Measurements from ENCODE around the gene STK32B. TPM values are rescaled to one million over a fixed set of nuclear protein-coding genes. Genes with fewer than 3 reads are reported as not detected.
"Not testable (repeated sequence)": the region's sequence is repeated elsewhere in the genome, so short reads cannot be mapped to it uniquely, and the experiment has no call there.

Gene STK32B
- total RNA-seq, 2 donors from 2014 or later = not detected

DNA sequence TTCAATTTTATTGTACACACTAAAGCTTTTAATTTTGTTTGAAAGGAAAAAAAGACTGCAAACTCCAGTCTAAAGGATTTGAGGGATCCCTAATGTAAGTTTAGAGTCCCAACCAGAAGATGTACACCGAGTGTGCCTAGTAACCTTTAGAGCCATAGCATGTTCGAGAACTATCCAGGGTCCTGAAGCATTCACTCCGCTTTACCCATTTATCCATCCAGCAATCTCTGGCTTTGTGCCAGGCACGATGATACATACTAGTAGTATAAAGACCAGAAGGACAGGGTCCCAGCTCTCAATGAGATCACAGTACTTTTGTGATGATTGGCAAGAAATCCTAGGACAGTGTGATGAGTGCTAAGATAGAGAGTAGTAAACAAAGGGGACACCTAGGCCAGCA is 168.7 kb downstream of the STK32B start:
- H3K36me3 Mint-ChIP-seq = peaks cover 0 to 23% of the 10 kb centered on the region in 2 donors
- no peak overlapping the region for H3K27ac Mint-ChIP-seq
- ATAC-seq = no peak
- DNase-seq (ENCODE audit: low spot score in 2 of 2) = no peak
- H3K9me3 Mint-ChIP-seq = peaks cover 25 to 29% of the 10 kb centered on the region in 2 donors

DNA sequence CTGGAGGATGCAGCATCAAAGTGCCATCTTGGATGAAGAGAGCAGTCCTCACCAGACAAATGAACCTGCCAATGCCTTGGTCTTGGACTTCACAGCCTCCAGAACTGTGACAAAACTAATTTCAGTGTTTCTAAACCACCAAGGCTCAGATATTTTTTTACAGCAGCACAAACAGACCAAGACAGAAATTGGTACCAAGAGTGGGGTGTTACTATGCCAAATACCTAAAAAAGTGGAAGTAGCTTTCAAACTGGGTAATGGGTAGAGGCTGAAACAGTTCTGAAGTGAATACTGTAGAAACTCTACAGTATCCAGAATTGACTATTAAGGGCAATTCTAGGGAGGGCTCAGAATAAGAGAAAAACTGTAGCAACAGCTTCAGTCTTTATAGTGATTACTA is 170.8 kb downstream of the STK32B start:
- ATAC-seq (no peak), DNase-seq (ENCODE audit: low spot score in 2 of 2) (no peak)
- peaks cover 0 to 23% of the 10 kb centered on the region in 2 donors for H3K36me3 Mint-ChIP-seq
- peaks cover 25 to 29% of the 10 kb centered on the region in 2 donors for H3K9me3 Mint-ChIP-seq
- H3K27ac Mint-ChIP-seq = no peak overlapping the region

DNA sequence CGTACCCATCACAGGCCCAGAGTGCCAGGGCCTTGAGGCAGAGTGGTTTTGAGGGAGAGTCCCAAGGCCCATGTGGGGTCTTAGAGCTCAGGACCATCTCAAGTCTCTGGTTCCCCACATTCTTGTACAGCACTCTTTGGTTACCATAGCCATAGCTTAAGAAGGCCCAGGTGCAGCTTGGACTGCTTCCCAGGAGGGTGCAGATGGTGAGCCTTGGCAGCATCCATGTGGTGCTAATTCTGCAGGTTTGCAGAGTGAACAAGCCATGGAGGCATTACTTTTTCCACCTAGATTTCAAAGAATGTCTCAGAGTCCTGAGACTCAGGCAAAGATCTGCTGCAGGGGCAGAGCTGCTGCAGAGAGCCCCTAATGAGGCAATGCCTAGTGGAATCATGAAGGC is 171.7 kb downstream of the STK32B start:
- H3K36me3 Mint-ChIP-seq = peaks cover 0 to 23% of the 10 kb centered on the region in 2 donors
- DNase-seq (ENCODE audit: low spot score in 2 of 2) (no peak), ATAC-seq (no peak)
- peaks cover 25 to 29% of the 10 kb centered on the region in 2 donors for H3K9me3 Mint-ChIP-seq
- no peak overlapping the region for H3K27ac Mint-ChIP-seq

DNA sequence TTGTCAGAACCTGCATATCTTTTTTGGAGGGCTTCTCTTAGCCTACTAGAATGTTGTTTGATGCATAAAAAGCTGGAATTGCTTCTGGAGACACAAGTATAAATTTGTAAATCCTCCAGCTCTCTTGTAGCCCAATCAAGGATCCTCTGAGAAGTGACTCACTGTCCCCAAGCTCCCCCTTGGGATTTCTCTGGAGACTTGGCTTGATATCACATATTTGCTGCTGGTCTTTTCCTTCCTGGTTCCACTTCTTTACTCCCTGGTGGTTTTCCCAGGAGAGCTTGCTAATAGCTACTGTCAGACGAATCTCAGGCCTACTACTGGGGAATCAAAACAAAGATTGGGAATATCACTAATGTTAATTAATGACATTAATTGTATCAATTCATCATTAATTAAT is 173.1 kb downstream of the STK32B start:
- no peak overlapping the region for H3K27ac Mint-ChIP-seq
- H3K9me3 Mint-ChIP-seq = peaks cover 25 to 29% of the 10 kb centered on the region in 2 donors
- H3K36me3 Mint-ChIP-seq = peaks cover 0 to 23% of the 10 kb centered on the region in 2 donors
- no peak for ATAC-seq
- no peak for DNase-seq (ENCODE audit: low spot score in 2 of 2)

DNA sequence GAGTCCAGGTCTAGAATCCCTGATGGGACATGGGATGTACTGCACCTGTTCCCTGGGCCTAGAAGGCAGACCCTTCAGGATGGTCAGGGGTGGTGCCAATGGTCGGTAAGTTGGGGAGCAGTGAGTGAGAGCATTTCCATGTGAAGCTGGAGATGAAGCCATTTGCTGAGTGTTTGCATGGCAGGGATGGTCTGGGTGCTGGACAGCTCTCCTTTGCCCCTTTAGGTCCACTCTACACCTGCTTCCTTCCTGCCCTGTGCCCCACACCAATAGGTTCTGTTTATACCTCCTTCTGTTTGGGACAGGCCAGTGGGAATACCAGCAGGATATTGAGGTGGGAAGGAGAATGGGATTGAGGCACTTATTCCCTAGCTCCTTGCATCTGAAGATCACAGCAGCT is 181.3 kb downstream of the STK32B start:
- peaks cover 10 to 15% of the 10 kb centered on the region in 2 donors for H3K9me3 Mint-ChIP-seq
- H3K36me3 Mint-ChIP-seq = no peaks in the 10 kb centered on the region

DNA sequence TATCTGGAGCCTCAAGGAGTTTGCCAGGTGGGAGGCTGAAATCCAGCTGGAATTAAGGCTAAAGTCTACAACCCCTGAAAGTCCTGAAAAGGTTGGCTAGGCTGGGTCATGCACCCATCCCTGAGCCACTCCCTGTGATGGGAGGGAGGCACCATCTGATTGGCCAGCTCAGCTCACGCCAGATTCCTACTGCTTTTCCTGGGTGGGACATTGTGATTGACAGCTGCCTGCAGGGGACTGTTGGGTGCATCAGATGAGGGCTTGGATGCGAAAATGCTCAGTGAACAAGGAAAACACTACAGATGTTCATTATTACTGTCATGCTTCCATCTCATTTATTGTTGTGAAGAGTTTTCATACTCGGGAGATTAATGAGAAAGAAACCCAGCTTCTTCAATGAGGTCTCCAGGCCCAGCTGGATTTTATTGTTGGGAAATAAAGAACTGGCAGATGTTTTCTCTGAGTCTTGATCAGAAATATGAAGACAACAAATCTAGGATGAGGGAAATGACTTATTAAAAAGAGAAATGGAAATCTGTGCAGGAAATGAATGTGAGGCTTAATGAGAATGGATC is 185.9 kb downstream of the STK32B start:
- Mint-ChIP-seq H3K36me3 (no peaks in the 10 kb centered on the region), H3K9me3 (peaks cover 6 to 9% of the 10 kb centered on the region in 2 donors), H3K27ac (no peak overlapping the region)
- no peak for ATAC-seq
- DNase-seq (ENCODE audit: low spot score in 2 of 2) = no peak

More for the DNA sequence above, 181.3 kb downstream of the STK32B start:
- no peak overlapping the region for H3K27ac Mint-ChIP-seq
- DNase-seq (ENCODE audit: low spot score in 2 of 2) (no peak), ATAC-seq (no peak)

DNA sequence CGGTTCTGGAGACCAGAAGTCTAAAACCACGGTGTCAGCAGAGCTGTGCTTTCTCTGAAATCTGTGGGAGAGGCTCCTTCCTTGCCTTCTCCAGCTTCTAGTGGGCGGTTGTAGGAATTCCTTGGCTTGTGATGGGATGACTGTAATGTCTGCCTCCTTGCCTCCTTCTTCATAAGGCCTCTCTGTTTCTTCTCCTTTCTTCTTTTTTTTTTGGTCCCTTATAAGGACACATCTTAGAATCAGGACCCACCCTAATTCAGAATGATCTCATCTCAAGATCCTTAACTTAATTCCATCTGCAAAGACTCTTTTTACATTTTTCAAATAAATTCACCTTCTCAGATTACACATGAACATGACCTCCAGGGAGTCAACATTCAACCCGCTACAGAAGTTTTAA is 186.9 kb downstream of the STK32B start:
- no peak for ATAC-seq
- no peak for DNase-seq (ENCODE audit: low spot score in 2 of 2)
- no peak overlapping the region for H3K27ac Mint-ChIP-seq
- peaks cover 4% of the 10 kb centered on the region in 2 donors for H3K9me3 Mint-ChIP-seq
- no peaks in the 10 kb centered on the region for H3K36me3 Mint-ChIP-seq

DNA sequence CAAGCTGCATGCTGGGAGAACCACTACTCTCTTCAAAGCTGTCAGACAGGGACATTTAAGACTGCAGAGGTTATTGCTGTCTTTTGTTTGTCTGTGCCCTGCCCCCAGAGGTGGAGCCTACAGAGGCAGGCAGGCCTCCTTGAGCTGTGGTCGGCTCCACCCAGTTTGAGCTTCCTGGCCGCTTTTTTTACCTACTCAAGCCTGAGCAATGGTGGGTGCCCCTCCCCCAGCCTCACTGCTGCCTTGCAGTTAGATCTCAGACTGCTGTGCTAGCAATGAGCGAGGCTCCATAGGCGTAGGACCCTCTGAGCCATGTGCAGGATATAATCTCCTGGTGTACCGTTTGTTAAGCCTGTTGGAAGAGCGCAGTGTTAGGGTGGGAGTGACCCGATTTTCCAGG is 195.8 kb downstream of the STK32B start:
- Mint-ChIP-seq H3K36me3 (peaks cover 0 to 12% of the 10 kb centered on the region in 2 donors), H3K9me3 (peaks cover 5 to 10% of the 10 kb centered on the region in 2 donors)
- H3K27ac Mint-ChIP-seq; DNase-seq (ENCODE audit: low spot score in 2 of 2); ATAC-seq: not testable (repeated sequence)

DNA sequence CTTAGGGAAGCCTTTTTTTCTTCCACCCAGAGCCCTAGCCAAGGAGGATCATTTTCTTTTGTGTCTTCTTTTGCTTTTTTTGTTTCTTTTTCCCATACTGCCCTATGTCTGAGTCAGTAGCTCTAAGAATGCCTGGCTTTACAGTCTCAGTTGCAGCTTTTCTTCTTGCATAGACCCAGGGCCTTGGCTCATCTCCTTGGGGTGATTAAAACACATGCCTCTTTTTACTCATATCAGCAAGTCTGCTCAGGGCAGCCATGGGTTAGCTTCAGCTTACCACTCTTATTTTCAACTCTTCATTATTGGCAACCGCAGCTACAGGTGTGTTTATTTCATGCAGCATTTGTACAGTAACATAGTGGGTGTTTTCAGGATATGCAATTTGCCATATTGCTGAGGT is 196.5 kb downstream of the STK32B start:
- Mint-ChIP-seq H3K36me3 (peaks cover 0 to 12% of the 10 kb centered on the region in 2 donors), H3K9me3 (peaks cover 9 to 14% of the 10 kb centered on the region in 2 donors), H3K27ac (no peak overlapping the region)
- no peak for DNase-seq (ENCODE audit: low spot score in 2 of 2)
- no peak for ATAC-seq

DNA sequence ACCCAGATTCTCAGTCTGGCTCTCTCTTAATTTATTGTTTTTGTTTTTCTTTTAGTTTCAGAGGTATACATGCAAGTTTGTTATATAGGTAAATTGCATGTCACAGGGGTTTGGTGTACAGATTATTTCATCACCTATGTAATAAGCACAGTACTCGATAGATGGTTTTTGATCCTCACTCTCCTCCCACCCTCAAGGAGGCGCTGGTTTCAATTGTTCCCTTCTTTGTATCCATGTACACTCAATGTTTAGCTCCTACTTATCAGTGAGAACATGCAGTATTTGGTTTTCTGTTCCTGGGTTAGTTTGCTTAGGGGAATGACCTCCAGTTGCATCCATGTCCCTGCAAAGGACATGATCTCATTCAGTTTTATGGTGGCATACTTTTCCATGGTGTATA is 198.4 kb downstream of the STK32B start:
- Mint-ChIP-seq H3K27ac (no peak overlapping the region), H3K36me3 (peaks cover 0 to 8% of the 10 kb centered on the region in 2 donors), H3K9me3 (peaks cover 12 to 15% of the 10 kb centered on the region in 2 donors)
- DNase-seq (ENCODE audit: low spot score in 2 of 2) (no peak), ATAC-seq (no peak)

DNA sequence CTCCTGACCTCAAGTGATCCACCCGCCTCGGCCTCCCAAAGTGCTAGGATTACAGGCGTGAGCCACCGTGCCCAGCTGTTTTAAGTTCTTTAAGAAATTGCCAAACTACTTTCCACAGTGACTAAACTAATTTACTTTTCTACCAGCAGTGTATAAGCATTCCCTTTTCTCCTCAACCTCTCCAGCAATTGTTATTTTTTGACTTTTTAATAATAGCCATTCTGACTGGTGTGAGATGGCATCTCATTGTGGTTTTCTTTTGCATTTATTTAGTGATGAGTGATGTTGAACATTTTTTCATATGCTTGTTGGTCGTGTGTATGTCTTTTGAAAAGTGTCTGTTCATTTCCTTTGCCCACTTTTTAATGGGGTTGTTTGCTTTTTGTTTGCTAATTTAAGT is 199.3 kb downstream of the STK32B start:
- ATAC-seq; DNase-seq (ENCODE audit: low spot score in 2 of 2); H3K36me3 Mint-ChIP-seq; H3K27ac Mint-ChIP-seq: not testable (repeated sequence)
- peaks cover 12 to 15% of the 10 kb centered on the region in 2 donors for H3K9me3 Mint-ChIP-seq

DNA sequence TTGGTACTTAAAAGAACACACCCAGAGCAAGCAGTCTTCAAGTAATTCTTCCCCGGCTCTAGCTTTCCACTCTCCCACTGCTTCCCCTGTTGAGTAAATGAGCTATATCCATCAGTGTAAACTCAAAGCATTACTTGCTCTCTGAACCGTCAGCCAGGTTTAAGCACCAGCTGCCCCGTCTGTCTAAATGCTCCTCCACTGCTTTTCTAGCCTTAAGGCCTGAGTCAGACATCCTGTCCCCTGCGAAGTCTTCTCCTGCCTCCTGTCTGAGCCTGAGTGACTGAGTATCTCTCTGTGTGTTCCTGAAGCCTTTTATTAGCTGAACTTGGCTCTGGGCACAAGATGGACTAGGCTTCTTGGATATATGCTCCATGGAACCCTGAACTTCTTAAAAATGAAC is 205.1 kb downstream of the STK32B start:
- H3K9me3 Mint-ChIP-seq = peaks cover 4 to 14% of the 10 kb centered on the region in 2 donors
- no peak for DNase-seq (ENCODE audit: low spot score in 2 of 2)
- H3K36me3 Mint-ChIP-seq = no peaks in the 10 kb centered on the region
- no peak overlapping the region for H3K27ac Mint-ChIP-seq
- ATAC-seq = no peak

DNA sequence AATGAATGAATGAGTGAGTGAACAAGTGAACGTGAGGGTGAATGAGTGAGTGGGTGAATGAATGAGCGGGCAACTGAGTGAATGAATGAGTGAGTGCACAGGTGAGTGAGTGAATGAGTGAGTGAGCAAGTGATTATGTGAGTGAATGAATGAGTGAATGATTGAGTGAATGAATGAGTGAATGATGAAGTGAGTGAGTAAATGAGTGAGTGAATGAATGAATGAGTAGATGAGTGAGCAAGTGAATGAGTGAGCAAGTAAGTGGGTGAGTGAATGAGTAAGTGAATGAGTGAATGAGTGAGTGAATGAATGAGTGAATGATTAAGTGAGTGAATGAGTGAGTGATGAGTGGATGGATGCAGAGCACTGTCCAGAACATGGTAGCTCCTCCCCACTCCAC is 205.8 kb downstream of the STK32B start:
- DNase-seq (ENCODE audit: low spot score in 2 of 2) (no peak), ATAC-seq (no peak)
- peaks cover 4 to 14% of the 10 kb centered on the region in 2 donors for H3K9me3 Mint-ChIP-seq
- no peaks in the 10 kb centered on the region for H3K36me3 Mint-ChIP-seq
- H3K27ac Mint-ChIP-seq = no peak overlapping the region

DNA sequence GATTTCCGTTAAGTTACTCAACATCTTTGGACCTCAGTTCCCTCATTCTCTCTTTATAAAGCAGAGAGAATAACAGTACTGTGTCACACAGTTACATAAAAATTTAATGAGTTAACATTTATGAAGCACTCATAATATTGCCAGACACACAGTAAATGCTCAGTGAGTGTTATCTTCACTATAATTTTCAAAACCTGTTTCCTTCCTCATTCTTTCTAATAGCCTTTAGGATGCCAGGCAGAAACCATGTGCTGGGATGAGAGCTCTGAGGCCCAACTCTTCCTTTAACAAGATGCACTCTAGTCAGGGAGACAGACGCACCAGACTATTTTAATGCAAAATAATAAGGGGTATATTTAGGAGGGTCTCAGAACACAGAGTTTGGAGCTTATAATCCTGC is 208.2 kb downstream of the STK32B start:
- no peak overlapping the region for H3K27ac Mint-ChIP-seq
- DNase-seq (ENCODE audit: low spot score in 2 of 2) = no peak
- peaks cover 0 to 7% of the 10 kb centered on the region in 2 donors for H3K9me3 Mint-ChIP-seq
- no peaks in the 10 kb centered on the region for H3K36me3 Mint-ChIP-seq
- ATAC-seq = no peak

DNA sequence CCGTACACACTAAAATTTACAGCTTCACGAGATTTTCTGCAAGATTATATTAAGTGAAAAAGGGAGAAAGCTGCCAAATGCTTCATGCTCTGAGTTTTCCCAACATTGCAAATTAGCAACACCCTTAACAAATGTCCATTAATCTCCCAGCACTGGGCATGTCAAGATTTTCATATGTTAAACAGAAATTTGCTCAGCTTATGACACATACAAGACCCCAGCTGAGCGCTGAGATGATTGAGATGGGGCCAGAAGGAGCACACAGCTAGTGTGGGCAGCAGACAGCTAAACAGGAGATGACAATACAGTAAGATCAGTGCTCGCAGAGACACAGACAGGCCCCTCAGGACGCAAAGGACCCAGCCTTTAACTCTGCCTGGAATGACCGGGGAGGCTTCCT is 208.8 kb downstream of the STK32B start:
- H3K9me3 Mint-ChIP-seq = peaks cover 0 to 7% of the 10 kb centered on the region in 2 donors
- DNase-seq (ENCODE audit: low spot score in 2 of 2) (no peak), ATAC-seq (no peak)
- no peak overlapping the region for H3K27ac Mint-ChIP-seq
- no peaks in the 10 kb centered on the region for H3K36me3 Mint-ChIP-seq

DNA sequence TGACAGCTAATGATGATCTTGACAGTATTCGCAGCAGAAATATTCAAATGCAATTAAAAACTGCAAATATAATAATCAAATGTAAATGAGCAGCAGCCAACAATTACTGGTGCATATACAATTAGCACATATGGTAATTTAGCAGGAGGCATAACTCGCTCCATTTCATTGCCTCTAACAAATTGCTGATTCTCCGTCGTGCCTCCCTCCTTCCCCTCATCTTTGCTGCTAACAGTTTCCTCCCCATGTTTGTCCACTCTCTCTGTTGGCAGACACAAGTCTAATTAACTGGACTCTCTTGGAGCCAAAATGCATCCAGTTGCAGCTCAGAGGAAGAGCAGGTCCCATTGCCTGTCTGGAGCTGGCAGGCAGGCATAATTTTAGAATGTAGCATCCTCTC is 210.6 kb downstream of the STK32B start:
- Mint-ChIP-seq H3K27ac (no peak overlapping the region), H3K36me3 (no peaks in the 10 kb centered on the region), H3K9me3 (peaks cover 0 to 7% of the 10 kb centered on the region in 2 donors)
- ATAC-seq (no peak), DNase-seq (ENCODE audit: low spot score in 2 of 2) (no peak)

DNA sequence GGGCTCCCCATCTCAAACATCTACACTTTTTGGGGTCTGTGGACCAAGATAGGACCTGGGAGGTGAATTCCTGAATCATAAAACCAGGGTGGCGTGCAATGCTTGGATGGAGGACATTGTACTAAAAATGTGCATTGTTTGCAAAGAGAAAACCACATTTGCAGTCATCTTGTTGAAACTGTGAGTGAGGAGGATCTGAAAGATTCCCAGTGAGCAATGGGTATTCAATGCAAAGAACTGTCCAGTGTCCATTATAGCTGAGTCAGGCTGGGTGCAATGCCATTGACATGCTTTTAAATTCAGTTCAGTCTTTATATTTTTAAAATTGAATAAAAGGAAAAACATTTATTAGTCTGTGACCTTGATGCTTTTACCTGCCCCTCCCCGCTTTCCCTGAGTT is 215.7 kb downstream of the STK32B start:
- H3K36me3 Mint-ChIP-seq = no peaks in the 10 kb centered on the region
- ATAC-seq (no peak), DNase-seq (ENCODE audit: low spot score in 2 of 2) (no peak)
- no peak overlapping the region for H3K27ac Mint-ChIP-seq
- no peaks in the 10 kb centered on the region for H3K9me3 Mint-ChIP-seq

DNA sequence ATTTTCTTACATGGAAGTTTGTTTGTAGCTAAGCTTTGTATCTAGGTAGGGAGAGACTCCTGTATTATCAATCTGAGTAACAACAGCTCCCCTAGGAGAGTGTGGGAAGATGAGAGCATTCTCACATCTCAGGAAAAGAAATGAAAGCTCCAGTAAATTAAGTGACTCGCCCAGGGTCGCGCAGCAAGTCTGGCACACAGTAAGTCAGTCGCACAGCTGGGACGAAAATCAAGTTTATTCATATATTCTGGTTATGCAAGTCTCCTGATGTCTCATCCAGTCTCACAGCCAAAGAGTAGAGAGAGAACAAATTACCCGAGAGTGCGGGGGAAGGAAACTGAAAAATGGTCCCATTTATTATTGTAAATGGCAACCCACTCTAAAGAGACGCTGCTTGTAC is 216.1 kb downstream of the STK32B start:
- Mint-ChIP-seq H3K36me3 (no peaks in the 10 kb centered on the region), H3K27ac (no peak overlapping the region), H3K9me3 (no peaks in the 10 kb centered on the region)
- ATAC-seq = no peak
- no peak for DNase-seq (ENCODE audit: low spot score in 2 of 2)

Data from activated naive CD4-positive, alpha-beta T cell treated with anti-CD3 and anti-CD28 coated beads, Interleukin-2, amount 50 U/mL, for 72 hours (primary cell).